Measurements from ENCODE around the gene MARVELD3. TPM values are rescaled to one million over a fixed set of nuclear protein-coding genes. Genes with fewer than 3 reads are reported as not detected.

MARVELD3 gene
- total and polyA plus RNA-seq, 2 of the 8 experiments (the other 6 are each of a cell fraction or from before 2014, with no cell fraction given) = 18.0 to 34.8 TPM

GRCh38 chr16:71626858-71627213 is 852 bp downstream of the MARVELD3 start:
- H3K9me3 ChIP-seq (ENCODE audit: insufficient read depth in 2 of 2, low read depth in 1 of 2, low read length in 1 of 2) = no peaks in the 10 kb centered on the region
- H3K79me2 ChIP-seq (ENCODE audit: control insufficient read depth in 1 of 2, insufficient read depth in 2 of 2, low read length in 2 of 2) = peaks cover 0 to 18% of the 10 kb centered on the region in 2 experiments; a peak in 2 of 4 replicates
- H3K56ac ChIP-seq (replicated peaks; ENCODE audit: insufficient read length, low read depth, low read length) = no peak overlapping the region
- no peak overlapping the region for H2BK20ac ChIP-seq (ENCODE audit: low read length)
- H3K23ac ChIP-seq (ENCODE audit: insufficient read length) = no peak overlapping the region
- H4K5ac ChIP-seq (ENCODE audit: insufficient read length, low read depth, low read length) = peak overlapping the region; percentile 65
- H2AK5ac ChIP-seq (ENCODE audit: low read depth, low read length) = no peak overlapping the region
- DNase-seq (ENCODE audit: low read depth in 1 of 2, low spot score in 2 of 2) = peak in 1 of 2 experiments; percentile 86
- H3K23me2 ChIP-seq (ENCODE audit: low read depth, low read length) = peaks cover 8% of the 10 kb centered on the region
- ChIA-PET POLR2A (ENCODE audit: partially characterized antibody) (interaction anchor here (1.2 to 1.5 kb wide), 2 partner anchors 15 to 62 kb away, joined by 3 read pairs; no protein-coding TSS in a partner anchor), CTCF (ENCODE audit: partially characterized antibody) (interaction anchor here (3.2 kb wide), 1 partner anchor 17 kb away, joined by 26 read pairs; no protein-coding TSS in a partner anchor)
- no peak overlapping the region for H3K4ac ChIP-seq (replicated peaks; ENCODE audit: insufficient read length, low read depth, low read length)
- peak overlapping the region; percentile 71; the same call in 1 of the 2 replicates for H2BK5ac ChIP-seq (ENCODE audit: low read depth, low read length)
- no peak overlapping the region for H2BK12ac ChIP-seq (ENCODE audit: low read depth, low read length)
- no peak for FAIRE-seq
- H3K27ac ChIP-seq (ENCODE audit: low read depth, low read length) = peak overlapping the region; percentile 86; the same call in 1 of the 2 replicates
- no peak overlapping the region for H4K91ac ChIP-seq (replicated peaks; ENCODE audit: insufficient read length, low read length)
- H3K4me2 ChIP-seq (ENCODE audit: insufficient read depth in 1 of 2, low read depth in 2 of 2, low read length in 2 of 2) = peak overlapping the region; percentile 67 to 75
- H2BK15ac ChIP-seq (ENCODE audit: low read length) = no peak overlapping the region
- no peak overlapping the region; the same call in 1 of the 2 replicates for H3K18ac ChIP-seq (ENCODE audit: extremely low read depth, low read length)
- peak overlapping the region; percentile 86 to 99 (median 92) for H3K4me3 ChIP-seq (ENCODE audit: extremely low read depth in 1 of 4, insufficient read depth in 2 of 4, low read depth in 3 of 4, low read length in 4 of 4)
- H3K9ac ChIP-seq (replicated peaks in 1 of 4; ENCODE audit: extremely low read depth in 1 of 4, low read depth in 3 of 4, low read length in 3 of 4) = peak overlapping the region; percentile 74 to 90 (median 84)
- peaks cover 0 to 12% (median 6%) of the 10 kb centered on the region in 4 experiments; a peak in 6 of 7 replicates for H3K4me1 ChIP-seq (replicated peaks in 1 of 4; ENCODE audit: control insufficient read depth in 3 of 4, insufficient read depth in 4 of 4, low read length in 3 of 4)
- no peaks in the 10 kb centered on the region for H4K20me1 ChIP-seq (replicated peaks in 1 of 2; ENCODE audit: control insufficient read depth in 1 of 2, insufficient read depth in 2 of 2, low read length in 2 of 2)
- H3K36me3 ChIP-seq (ENCODE audit: control insufficient read depth in 2 of 4, insufficient read depth in 4 of 4, low read length in 3 of 4) = peaks cover 2 to 21% (median 11%) of the 10 kb centered on the region in 4 experiments; a peak in 7 of 8 replicates
- H3K27me3 ChIP-seq (replicated peaks in 1 of 4; ENCODE audit: control insufficient read depth in 3 of 4, extremely low read depth in 1 of 4, insufficient read depth in 3 of 4, low read length in 3 of 4) = no peaks in the 10 kb centered on the region
- H4K8ac ChIP-seq (ENCODE audit: extremely low read depth, insufficient read depth, low read length) = peak overlapping the region; percentile 93; the same call in 1 of the 2 replicates
- 1% methylated on average over 7 of the region's 13 CpGs; no CpG with 5 or more reads in 1 of the 2 experiments for WGBS, 2 experiments (ENCODE audit: extremely low coverage in 1 of 2, insufficient coverage in 1 of 2, insufficient read length in 1 of 2, insufficient replicate concordance in 2 of 2, low coverage in 1 of 2, low lambda C conversion rate in 2 of 2, missing lambda C conversion rate in 1 of 2)
- no peaks in the 10 kb centered on the region; the same call in none of the 2 replicates for H3K79me1 ChIP-seq (ENCODE audit: low read depth, low read length)
- H3K14ac ChIP-seq (ENCODE audit: insufficient read length) = no peak overlapping the region
- no peak overlapping the region for H2BK120ac ChIP-seq (replicated peaks; ENCODE audit: low read depth, low read length)
- no peak overlapping the region for H2AFZ ChIP-seq (ENCODE audit: low read length)
- TF ChIP-seq, protein P1, sequence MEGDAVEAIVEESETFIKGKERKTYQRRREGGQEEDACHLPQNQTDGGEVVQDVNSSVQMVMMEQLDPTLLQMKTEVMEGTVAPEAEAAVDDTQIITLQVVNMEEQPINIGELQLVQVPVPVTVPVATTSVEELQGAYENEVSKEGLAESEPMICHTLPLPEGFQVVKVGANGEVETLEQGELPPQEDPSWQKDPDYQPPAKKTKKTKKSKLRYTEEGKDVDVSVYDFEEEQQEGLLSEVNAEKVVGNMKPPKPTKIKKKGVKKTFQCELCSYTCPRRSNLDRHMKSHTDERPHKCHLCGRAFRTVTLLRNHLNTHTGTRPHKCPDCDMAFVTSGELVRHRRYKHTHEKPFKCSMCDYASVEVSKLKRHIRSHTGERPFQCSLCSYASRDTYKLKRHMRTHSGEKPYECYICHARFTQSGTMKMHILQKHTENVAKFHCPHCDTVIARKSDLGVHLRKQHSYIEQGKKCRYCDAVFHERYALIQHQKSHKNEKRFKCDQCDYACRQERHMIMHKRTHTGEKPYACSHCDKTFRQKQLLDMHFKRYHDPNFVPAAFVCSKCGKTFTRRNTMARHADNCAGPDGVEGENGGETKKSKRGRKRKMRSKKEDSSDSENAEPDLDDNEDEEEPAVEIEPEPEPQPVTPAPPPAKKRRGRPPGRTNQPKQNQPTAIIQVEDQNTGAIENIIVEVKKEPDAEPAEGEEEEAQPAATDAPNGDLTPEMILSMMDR (IDR thresholded peaks at IDR 0.05; ENCODE audit: control extremely low read depth in 1 of 3, insufficient read depth in 1 of 3, low read depth in 1 of 3, low read length in 3 of 3) = no peak
- TF ChIP-seq CHD1 (IDR thresholded peaks at IDR 0.05; ENCODE audit: low read depth, low read length) (no peak), TAF7 (optimal IDR thresholded peaks at IDR 0.05; ENCODE audit: borderline replicate concordance, low read depth, low read length) (no peak), POU5F1 (IDR thresholded peaks at IDR 0.05; ENCODE audit: low read depth, low read length) (no peak), MAX (IDR thresholded peaks at IDR 0.05) (0 out of 2 replicates have a peak, but pooled peaks have one; percentile 18), TBP (IDR thresholded peaks at IDR 0.05; ENCODE audit: low read depth, low read length) (no peak), TAF1 (IDR thresholded peaks at IDR 0.05; ENCODE audit: low read depth, low read length) (peak; percentile 58; the same call in 1 of the 2 replicates), KDM4A (IDR thresholded peaks at IDR 0.05; ENCODE audit: low read depth, low read length, severe bottlenecking) (no peak), YY1 (IDR thresholded peaks at IDR 0.05; ENCODE audit: low read depth, low read length) (no peak)

Data from H1 (cell line).